ENCODE measurements around the gene HOXA6.

HOXA6 gene

DNA sequence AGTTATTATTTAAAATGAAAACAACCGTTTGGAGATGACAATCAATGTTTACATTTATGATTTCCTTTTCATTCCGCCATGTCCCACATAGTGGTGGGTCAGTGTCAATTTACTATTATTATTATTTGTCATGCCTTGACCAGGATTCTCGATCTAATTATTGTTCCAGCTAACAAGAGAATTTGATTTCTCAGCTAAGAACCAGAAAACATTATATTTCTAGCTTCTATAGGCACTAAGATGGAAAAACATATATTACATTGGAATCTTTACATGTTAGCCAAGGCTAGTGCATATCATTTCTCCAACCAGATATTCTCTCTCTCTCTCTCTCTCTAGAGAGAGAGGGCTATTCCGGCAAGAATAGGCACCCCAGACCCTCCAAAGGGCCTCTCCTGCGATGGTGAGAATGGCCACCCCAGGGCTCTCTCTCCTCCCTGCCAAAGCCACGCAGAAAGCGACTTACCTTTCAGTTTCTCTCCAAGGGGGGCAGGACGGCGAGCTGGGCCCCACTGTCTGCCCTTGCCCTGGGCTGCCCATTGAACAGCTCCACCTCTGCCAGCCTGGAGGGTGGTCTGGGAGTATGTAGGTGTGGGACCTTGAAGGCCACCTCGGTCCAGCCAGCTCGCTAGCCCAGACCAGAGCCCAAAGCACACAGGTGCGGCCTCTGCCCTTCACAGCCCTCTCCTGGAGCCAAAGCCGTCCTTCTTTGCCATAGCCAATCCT lies 2.4 kb upstream of the HOXA6 start:
- Histone ChIP-seq H3K27ac (ENCODE audit: low read length) (no peak overlapping the region), H3K9me3 (ENCODE audit: control insufficient read depth, low read depth, low read length) (no peaks in the 10 kb centered on the region)

DNA sequence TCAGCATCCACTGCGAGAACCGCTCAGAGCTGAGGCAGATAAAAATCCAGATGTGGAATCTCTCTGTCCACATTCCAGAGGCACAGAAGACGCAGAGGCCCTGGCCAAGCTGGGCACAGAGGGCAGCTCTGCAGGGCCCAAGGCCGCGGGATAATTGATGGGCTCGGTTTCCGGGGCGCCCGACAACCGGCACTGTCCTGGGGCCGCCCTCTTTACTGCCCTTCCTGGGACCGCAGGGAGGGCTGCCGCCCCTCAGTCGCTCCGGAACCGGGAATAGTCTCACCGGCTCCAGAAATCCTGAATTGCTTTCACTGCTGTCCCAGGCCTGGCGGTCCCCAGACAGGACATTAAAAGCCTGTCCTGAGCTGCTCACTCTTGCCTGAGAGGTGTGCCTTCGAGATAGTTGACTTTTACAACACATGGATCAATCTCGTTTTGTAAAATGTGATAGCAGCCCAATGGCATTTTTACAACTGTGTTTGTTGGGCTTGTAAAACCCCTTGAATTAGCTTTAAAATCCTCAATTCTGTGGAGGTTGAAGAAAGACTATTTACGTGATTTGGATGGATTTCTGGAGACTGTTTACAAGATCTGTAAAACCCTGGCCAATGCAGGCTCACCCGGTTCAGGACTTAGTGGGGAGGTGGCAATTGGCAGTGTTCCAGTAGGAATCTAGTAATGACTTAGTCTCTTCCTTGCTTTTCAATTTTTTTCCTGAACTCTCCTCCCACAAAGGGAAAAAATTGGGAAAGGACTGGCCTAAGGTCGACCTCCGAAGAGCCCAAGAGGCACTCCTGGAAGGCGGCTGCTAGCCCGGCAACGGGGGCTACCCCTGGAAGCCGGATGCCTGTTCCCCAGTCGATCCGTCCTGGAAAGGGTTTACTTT lies 1.4 kb upstream of the HOXA6 start:
- Histone ChIP-seq H3K9me3 (ENCODE audit: control insufficient read depth, low read depth, low read length) (no peaks in the 10 kb centered on the region), H3K36me3 (ENCODE audit: control insufficient read depth, low read depth, low read length) (no peaks in the 10 kb centered on the region), H3K27me3 (ENCODE audit: control insufficient read depth, insufficient read depth, low read length) (peaks cover 100% of the 10 kb centered on the region), H3K27ac (ENCODE audit: low read length) (no peak overlapping the region), H3K4me3 (ENCODE audit: low read length) (no peak overlapping the region), H3K9ac (ENCODE audit: low read length) (no peak overlapping the region), H3K4me1 (ENCODE audit: control insufficient read depth, low read depth, low read length) (no peaks in the 10 kb centered on the region)

More for the DNA sequence above, 2.4 kb upstream of the HOXA6 start:
- no peak overlapping the region for H3K9ac ChIP-seq (ENCODE audit: low read length)
- H3K4me3 ChIP-seq (ENCODE audit: low read length), result no peak overlapping the region
- no peaks in the 10 kb centered on the region for H3K4me1 ChIP-seq (ENCODE audit: control insufficient read depth, low read depth, low read length)
- H3K36me3 ChIP-seq (ENCODE audit: control insufficient read depth, low read depth, low read length), result no peaks in the 10 kb centered on the region
- H3K27me3 ChIP-seq (ENCODE audit: control insufficient read depth, insufficient read depth, low read length), result peaks cover 100% of the 10 kb centered on the region

DNA sequence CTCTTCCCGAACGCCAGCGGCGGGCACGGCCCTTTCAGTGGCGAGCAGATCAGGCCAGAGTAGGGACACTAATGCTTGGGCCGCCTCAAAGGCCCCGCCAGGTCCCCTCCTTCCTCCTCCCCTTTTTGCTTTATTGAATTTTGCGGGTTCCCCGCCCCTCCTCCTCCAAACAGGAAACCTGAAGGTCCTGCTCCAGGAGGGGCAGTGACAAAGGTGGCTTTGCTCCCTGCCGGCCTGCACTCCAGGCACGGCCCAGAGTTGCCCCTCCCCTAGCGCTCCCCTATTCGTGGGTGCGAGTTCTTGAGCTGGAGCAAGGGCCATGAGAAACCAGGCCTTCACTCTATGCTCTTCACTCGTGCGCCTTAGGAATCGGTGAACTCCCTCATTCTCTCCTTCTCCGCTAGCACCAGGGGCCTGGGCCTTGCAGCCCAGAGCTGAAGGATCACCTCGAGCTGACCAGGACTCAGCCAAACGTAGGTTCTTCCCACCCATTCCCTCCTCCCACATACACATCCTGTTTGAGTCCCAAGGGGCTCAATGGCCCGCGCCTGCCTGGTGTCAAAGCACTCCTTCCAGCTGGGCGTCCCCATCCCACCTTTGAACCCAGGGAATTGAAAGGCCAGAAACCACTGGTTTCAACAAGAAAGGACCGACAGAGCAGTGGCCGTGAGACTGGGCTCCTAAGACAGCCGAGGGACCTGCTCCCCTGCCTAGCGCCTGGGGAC lies 619 bp upstream of the HOXA6 start:
- Histone ChIP-seq H3K9ac (ENCODE audit: low read length) (peak overlapping the region; percentile 5), H3K9me3 (ENCODE audit: control insufficient read depth, low read depth, low read length) (no peaks in the 10 kb centered on the region), H3K4me3 (ENCODE audit: low read length) (no peak overlapping the region), H3K4me1 (ENCODE audit: control insufficient read depth, low read depth, low read length) (no peaks in the 10 kb centered on the region), H3K27ac (ENCODE audit: low read length) (no peak overlapping the region), H3K27me3 (ENCODE audit: control insufficient read depth, insufficient read depth, low read length) (peaks cover 100% of the 10 kb centered on the region), H3K36me3 (ENCODE audit: control insufficient read depth, low read depth, low read length) (no peaks in the 10 kb centered on the region)

DNA sequence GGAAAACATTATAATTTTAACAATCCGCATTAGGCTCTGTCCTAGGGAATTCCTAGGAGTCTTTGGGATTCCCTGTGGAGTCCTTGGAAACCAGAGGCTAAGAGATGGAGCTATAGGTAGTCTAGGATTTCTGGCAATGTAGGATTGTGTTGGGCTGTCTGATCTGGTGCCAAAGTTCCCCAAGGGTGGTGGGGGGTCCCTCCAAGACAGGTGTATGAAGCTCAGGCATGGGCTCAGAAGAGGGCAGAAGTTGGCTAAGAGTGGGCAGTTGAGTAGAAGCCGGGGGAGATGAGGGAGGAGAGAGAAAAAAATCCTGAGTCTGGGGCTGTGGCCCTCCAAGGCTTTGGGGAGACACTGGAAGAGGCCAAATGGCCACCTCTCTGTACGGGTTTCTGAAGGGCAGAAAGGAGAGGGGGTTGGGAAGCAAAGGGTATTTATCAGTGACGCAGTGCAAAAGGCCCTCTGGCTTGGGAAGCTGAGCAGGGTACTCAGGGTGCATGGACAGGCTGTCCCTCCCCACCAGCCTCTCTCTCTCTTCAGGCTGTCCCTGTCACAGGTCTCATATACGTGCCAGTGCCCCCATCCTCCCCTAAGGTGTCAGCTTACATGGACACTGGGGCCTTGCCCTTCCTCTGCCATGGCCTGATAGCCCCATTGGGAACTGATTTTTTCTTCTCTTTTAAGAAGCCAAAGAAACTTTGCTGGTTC lies 929 bp downstream of the HOXA6 start:
- peaks cover 2% of the 10 kb centered on the region for H3K4me1 ChIP-seq (ENCODE audit: control insufficient read depth, low read depth, low read length)
- H3K9me3 ChIP-seq (ENCODE audit: control insufficient read depth, low read depth, low read length), result peaks cover under 1% of the 10 kb centered on the region
- H3K27ac ChIP-seq (ENCODE audit: low read length), result no peak overlapping the region
- H3K36me3 ChIP-seq (ENCODE audit: control insufficient read depth, low read depth, low read length), result no peaks in the 10 kb centered on the region
- peaks cover 100% of the 10 kb centered on the region for H3K27me3 ChIP-seq (ENCODE audit: control insufficient read depth, insufficient read depth, low read length)
- H3K4me3 ChIP-seq (ENCODE audit: low read length), result no peak overlapping the region
- H3K9ac ChIP-seq (ENCODE audit: low read length), result no peak overlapping the region

DNA sequence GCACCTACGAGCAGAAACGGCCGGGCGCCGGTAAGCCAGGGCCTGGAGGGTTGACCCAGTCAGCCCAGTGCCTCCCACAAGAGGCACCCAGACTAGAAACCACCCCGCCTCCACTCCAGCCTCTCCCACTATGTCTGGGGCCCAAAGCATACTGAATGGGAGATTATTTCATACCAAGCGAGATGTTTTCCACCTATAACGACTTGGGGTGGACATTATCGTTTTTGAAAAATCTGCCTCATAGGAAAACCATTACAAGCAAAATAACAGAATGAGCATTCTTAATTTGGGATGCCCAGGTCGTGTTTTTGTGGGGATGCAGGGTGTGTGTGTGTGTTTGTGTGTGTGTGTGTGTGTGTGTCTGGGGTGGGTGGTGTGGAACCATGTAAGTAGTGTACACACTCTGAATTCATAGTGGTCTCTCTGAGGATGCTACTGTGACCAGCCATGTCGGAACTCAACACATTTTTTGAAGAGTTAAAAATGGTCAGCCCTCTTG lies 1.6 kb downstream of the HOXA6 start:
- Histone ChIP-seq H3K4me1 (ENCODE audit: control insufficient read depth, low read depth, low read length) (peaks cover 3% of the 10 kb centered on the region), H3K9ac (ENCODE audit: low read length) (no peak overlapping the region), H3K4me3 (ENCODE audit: low read length) (no peak overlapping the region), H3K9me3 (ENCODE audit: control insufficient read depth, low read depth, low read length) (peaks cover 3% of the 10 kb centered on the region), H3K36me3 (ENCODE audit: control insufficient read depth, low read depth, low read length) (no peaks in the 10 kb centered on the region), H3K27me3 (ENCODE audit: control insufficient read depth, insufficient read depth, low read length) (peaks cover 100% of the 10 kb centered on the region), H3K27ac (ENCODE audit: low read length) (no peak overlapping the region)

DNA sequence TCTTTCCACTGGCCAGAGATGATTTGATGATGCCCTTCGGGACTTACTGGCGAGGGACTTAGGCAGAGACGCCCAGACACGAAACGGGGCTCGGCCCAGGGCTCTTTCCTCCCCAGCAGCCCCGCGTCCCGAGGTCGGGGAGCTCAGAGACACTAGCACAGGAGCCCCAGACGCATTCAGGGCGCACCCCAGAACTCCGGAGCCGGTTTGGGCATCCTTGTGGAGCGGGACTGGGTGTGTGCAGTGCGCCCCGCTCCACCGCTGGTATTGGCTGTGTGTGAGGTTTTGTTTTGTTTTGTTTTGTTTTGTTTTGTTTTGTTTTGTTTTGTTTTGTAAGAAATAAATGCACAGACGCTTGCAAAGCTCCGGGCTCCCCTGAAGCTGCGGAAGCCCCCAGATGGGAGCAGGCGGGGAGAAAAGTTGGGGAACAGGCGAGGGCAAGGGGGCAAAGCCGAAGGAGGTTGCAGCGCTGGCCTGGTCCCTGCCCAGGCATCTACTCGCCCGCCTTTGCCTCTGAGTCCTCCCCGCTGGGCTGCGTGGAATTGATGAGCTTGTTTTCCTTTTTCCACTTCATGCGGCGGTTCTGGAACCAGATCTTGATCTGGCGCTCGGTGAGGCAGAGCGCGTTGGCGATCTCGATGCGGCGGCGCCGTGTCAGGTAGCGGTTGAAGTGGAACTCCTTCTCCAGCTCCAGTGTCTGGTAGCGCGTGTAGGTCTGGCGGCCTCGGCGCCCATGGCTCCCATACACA lies 2.2 kb downstream of the HOXA6 start:
- no peak overlapping the region for H3K27ac ChIP-seq (ENCODE audit: low read length)
- H3K4me3 ChIP-seq (ENCODE audit: low read length), result no peak overlapping the region
- no peak overlapping the region for H3K9ac ChIP-seq (ENCODE audit: low read length)
- H3K36me3 ChIP-seq (ENCODE audit: control insufficient read depth, low read depth, low read length), result no peaks in the 10 kb centered on the region
- H3K27me3 ChIP-seq (ENCODE audit: control insufficient read depth, insufficient read depth, low read length), result peaks cover 100% of the 10 kb centered on the region
- H3K9me3 ChIP-seq (ENCODE audit: control insufficient read depth, low read depth, low read length), result peaks cover 3% of the 10 kb centered on the region
- H3K4me1 ChIP-seq (ENCODE audit: control insufficient read depth, low read depth, low read length), result peaks cover 3% of the 10 kb centered on the region

DNA sequence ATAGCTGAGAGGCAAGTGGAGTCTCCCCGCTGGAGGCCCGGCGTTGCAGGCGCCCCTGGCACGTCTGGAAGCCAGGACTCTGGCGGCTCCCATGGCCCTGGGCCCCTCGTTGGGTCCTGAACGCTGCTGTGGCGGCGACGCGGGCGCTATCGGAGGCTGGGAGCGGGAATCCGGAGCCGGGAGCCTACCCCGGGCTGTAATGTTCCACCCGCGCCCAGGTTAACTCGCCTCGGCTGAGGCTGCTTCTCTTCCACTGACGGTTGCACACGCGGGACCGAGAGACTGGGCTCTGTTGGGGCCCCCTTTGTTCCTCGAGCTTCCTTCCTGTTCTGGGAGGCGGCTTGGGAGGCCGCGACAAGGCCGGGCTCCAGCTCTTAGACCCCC lies 2.8 kb downstream of the HOXA6 start:
- no peak overlapping the region for H3K4me3 ChIP-seq (ENCODE audit: low read length)
- no peaks in the 10 kb centered on the region for H3K36me3 ChIP-seq (ENCODE audit: control insufficient read depth, low read depth, low read length)
- no peak overlapping the region for H3K9ac ChIP-seq (ENCODE audit: low read length)
- H3K27ac ChIP-seq (ENCODE audit: low read length), result no peak overlapping the region
- peaks cover 3% of the 10 kb centered on the region for H3K9me3 ChIP-seq (ENCODE audit: control insufficient read depth, low read depth, low read length)
- H3K27me3 ChIP-seq (ENCODE audit: control insufficient read depth, insufficient read depth, low read length), result peaks cover 100% of the 10 kb centered on the region
- peaks cover 3% of the 10 kb centered on the region for H3K4me1 ChIP-seq (ENCODE audit: control insufficient read depth, low read depth, low read length)

DNA sequence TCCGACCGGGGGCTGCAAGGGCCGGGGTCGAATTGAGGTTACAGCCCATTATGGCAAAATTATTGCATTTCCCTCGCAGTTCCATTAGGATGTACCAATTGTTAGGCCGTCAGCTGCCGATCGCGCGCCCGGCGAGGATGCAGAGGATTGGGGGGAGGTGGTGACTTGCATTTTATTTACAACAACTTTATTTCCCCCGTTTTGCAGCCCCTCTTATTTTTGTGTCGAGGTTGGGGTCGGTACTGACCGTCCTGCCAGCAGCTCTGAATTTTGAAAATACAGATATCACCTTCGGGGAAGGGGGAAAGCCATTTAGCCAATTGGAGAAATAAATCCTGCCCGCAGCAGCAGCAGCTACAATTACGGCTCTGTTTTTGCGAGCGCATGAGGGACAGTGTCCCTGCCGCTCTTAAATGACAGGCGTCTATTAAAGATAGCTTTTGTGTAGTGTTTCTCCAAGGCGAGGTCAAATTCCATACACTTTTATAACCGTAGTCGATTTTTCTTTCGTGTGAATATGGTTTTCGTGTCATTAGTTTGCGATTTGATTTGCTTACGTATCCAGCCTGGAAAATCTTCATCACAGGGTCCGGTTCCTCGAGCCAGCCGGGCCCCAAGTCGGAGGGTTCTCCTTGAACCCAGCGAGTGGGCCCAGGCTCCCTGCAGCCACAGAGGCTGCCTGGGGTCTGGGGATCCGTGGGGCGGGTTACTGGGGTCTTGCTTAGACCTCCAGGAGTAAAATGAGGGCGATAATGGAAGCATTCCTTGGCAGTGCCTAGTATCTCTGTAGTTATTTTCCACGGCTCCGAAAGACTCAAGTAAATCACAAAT lies 3.4 kb downstream of the HOXA6 start:
- no peaks in the 10 kb centered on the region for H3K36me3 ChIP-seq (ENCODE audit: control insufficient read depth, low read depth, low read length)
- no peak overlapping the region for H3K4me3 ChIP-seq (ENCODE audit: low read length)
- H3K9ac ChIP-seq (ENCODE audit: low read length), result no peak overlapping the region

DNA sequence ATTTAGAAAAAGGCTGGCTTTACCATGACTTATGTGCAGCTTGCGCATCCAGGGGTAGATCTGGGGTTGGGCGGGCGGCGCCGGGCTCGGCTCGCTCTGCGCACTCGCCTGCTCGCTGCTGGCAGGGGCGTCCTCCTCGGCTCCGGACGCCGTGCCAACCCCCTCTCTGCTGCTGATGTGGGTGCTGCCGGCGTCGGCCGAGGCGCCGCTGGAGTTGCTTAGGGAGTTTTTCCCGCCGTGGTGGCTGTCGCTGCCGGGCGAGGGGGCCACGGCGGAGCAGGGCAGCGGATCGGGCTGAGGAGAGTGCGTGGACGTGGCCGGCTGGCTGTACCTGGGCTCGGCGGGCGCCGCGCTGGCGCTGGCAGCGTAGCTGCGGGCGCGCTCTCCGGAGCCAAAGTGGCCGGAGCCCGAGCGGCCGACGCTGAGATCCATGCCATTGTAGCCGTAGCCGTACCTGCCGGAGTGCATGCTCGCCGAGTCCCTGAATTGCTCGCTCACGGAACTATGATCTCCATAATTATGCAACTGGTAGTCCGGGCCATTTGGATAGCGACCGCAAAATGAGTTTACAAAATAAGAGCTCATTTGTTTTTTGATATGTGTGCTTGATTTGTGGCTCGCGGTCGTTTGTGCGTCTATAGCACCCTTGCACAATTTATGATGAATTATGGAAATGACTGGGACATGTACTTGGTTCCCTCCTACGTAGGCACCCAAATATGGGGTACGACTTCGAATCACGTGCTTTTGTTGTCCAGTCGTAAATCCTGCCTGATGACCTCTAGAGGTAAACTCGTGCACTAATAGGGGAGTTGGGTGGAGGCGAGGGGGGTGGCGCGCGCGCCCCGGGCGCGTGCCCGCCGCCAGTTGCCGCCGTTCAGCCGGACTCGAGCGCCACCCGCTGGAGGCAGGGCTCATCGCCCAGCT lies 4.3 kb downstream of the HOXA6 start, which contains the start of gene HOXA5:
HOXA5 (minus strand) TSS at position 659 of the 927 bp plus-strand sequence; CDS start at position 585, 74 bp downstream.
- Histone ChIP-seq H3K4me3 (ENCODE audit: low read length) (peak within 1 kb of the TSS; percentile 71), H3K27ac (ENCODE audit: low read length) (no peak within 1 kb of the TSS), H3K9ac (ENCODE audit: low read length) (no peak within 1 kb of the TSS), H3K9me3 (ENCODE audit: control insufficient read depth, low read depth, low read length) (peaks cover 3% of the 10 kb centered on the region), H3K27me3 (ENCODE audit: control insufficient read depth, insufficient read depth, low read length) (peaks cover 100% of the 10 kb centered on the region), H3K4me1 (ENCODE audit: control insufficient read depth, low read depth, low read length) (peaks cover 3% of the 10 kb centered on the region), H3K36me3 (ENCODE audit: control insufficient read depth, low read depth, low read length) (no peaks in the 10 kb centered on the region)

More for the DNA sequence above, 3.4 kb downstream of the HOXA6 start:
- H3K9me3 ChIP-seq (ENCODE audit: control insufficient read depth, low read depth, low read length), result peaks cover 3% of the 10 kb centered on the region
- no peak overlapping the region for H3K27ac ChIP-seq (ENCODE audit: low read length)
- H3K27me3 ChIP-seq (ENCODE audit: control insufficient read depth, insufficient read depth, low read length), result peaks cover 100% of the 10 kb centered on the region
- peaks cover 3% of the 10 kb centered on the region for H3K4me1 ChIP-seq (ENCODE audit: control insufficient read depth, low read depth, low read length)

Data from iPS-18a (cell line).